ENCODE results near the gene SLC5A11.

DNA sequence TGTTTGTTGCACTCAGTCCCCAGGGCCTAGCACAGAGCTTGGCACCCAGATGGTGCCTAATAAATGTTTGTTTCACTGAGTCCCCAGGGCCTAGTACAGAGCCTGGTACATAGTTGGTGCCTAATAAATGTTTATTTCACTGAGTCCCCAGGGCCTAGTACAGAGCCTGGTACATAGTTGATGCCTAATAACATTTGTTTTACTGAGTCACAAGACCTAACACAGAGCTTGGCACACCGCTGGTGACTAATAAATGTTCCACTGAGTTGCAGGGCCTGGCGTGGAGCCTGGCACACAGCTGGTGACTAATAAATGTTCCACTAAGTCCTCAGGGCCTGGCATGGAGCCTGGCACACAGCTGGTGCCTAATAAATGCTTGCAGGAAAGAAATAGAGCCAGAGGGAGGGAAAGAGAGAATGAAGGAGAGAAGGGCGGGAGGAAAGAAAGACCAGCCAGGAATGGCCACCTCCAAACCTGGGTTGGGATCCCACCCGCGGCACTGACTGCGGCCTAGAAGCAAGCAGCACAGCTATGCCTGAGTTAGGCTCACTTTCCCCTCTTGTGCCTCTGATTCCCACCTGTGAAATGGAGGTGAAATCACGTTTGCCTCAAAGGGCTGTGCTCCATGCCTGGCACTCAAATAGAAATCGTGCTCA lies 7.5 kb downstream of the SLC5A11 start:
- TF ChIP-seq, protein P1, sequence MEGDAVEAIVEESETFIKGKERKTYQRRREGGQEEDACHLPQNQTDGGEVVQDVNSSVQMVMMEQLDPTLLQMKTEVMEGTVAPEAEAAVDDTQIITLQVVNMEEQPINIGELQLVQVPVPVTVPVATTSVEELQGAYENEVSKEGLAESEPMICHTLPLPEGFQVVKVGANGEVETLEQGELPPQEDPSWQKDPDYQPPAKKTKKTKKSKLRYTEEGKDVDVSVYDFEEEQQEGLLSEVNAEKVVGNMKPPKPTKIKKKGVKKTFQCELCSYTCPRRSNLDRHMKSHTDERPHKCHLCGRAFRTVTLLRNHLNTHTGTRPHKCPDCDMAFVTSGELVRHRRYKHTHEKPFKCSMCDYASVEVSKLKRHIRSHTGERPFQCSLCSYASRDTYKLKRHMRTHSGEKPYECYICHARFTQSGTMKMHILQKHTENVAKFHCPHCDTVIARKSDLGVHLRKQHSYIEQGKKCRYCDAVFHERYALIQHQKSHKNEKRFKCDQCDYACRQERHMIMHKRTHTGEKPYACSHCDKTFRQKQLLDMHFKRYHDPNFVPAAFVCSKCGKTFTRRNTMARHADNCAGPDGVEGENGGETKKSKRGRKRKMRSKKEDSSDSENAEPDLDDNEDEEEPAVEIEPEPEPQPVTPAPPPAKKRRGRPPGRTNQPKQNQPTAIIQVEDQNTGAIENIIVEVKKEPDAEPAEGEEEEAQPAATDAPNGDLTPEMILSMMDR (IDR thresholded peaks at IDR 0.05) = no peak
- TF ChIP-seq POLR2A (IDR thresholded peaks at IDR 0.05) = no peak

All from testis (tissue), 2 donors.